Rectal smooth muscle tissue (tissue), 1 donor: ENCODE data around the gene DCC.

ENCODE experiments used
- H3K27ac ChIP-seq: one replicate; pipeline ENCODE4 v1.7.0; 2013; ENCODE audit warnings: low read depth, low read length, inconsistent platforms
- H3K27me3 ChIP-seq: one replicate; pipeline ENCODE4 v1.7.0; 2013; ENCODE audit warnings: low read length; ENCODE audit not compliant: control insufficient read depth, insufficient read depth
- H3K36me3 ChIP-seq: one replicate; pipeline ENCODE4 v1.7.0; 2013; ENCODE audit warnings: low read length; ENCODE audit not compliant: control insufficient read depth, insufficient read depth
- H3K4me1 ChIP-seq: one replicate; pipeline ENCODE4 v1.7.0; 2013; ENCODE audit warnings: low read length; ENCODE audit not compliant: control insufficient read depth, insufficient read depth
- H3K4me3 ChIP-seq: one replicate; pipeline ENCODE4 v1.7.0; 2013; ENCODE audit warnings: low read length
- H3K9ac ChIP-seq: one replicate; pipeline ENCODE4 v1.7.0; 2013; ENCODE audit warnings: low read length

Gene DCC

GRCh38 chr18:52963481-52963880 lies 623.5 kb downstream of the DCC start:
- H3K27ac ChIP-seq: no peak overlapping the region
- H3K9ac ChIP-seq: no peak overlapping the region
- H3K4me3 ChIP-seq: no peak overlapping the region
- no peaks in the 10 kb centered on the region for H3K27me3 ChIP-seq
- no peaks in the 10 kb centered on the region for H3K36me3 ChIP-seq
- H3K4me1 ChIP-seq: no peaks in the 10 kb centered on the region

GRCh38 chr18:52970686-52971085 lies 630.7 kb downstream of the DCC start:
- no peak overlapping the region for H3K27ac ChIP-seq
- H3K27me3 ChIP-seq: no peaks in the 10 kb centered on the region
- H3K9ac ChIP-seq: no peak overlapping the region
- H3K4me1 ChIP-seq: no peaks in the 10 kb centered on the region
- no peaks in the 10 kb centered on the region for H3K36me3 ChIP-seq
- H3K4me3 ChIP-seq: no peak overlapping the region

GRCh38 chr18:52971097-52971496 lies 631.1 kb downstream of the DCC start:
- H3K4me3 ChIP-seq: no peak overlapping the region
- no peaks in the 10 kb centered on the region for H3K27me3 ChIP-seq
- no peak overlapping the region for H3K27ac ChIP-seq
- H3K4me1 ChIP-seq: no peaks in the 10 kb centered on the region
- H3K9ac ChIP-seq: no peak overlapping the region
- no peaks in the 10 kb centered on the region for H3K36me3 ChIP-seq

- no peak overlapping the region for H3K9ac ChIP-seq
- no peaks in the 10 kb centered on the region for H3K4me1 ChIP-seq
- no peak overlapping the region for H3K4me3 ChIP-seq
- no peak overlapping the region for H3K27ac ChIP-seq
- no peaks in the 10 kb centered on the region for H3K27me3 ChIP-seq
- no peaks in the 10 kb centered on the region for H3K36me3 ChIP-seq
These were observed 639.9 kb downstream of the DCC start for GRCh38 chr18:52979892-52980291.

GRCh38 chr18:52991246-52991645 lies 651.2 kb downstream of the DCC start:
- Histone ChIP-seq H3K27me3 (no peaks in the 10 kb centered on the region), H3K27ac (no peak overlapping the region), H3K36me3 (no peaks in the 10 kb centered on the region), H3K9ac (no peak overlapping the region), H3K4me1 (no peaks in the 10 kb centered on the region), H3K4me3 (no peak overlapping the region)

GRCh38 chr18:52992041-52992440 lies 652.0 kb downstream of the DCC start:
- H3K4me3 ChIP-seq: no peak overlapping the region
- no peaks in the 10 kb centered on the region for H3K36me3 ChIP-seq
- H3K27me3 ChIP-seq: no peaks in the 10 kb centered on the region
- no peaks in the 10 kb centered on the region for H3K4me1 ChIP-seq
- H3K27ac ChIP-seq: no peak overlapping the region
- no peak overlapping the region for H3K9ac ChIP-seq

GRCh38 chr18:52995875-52996274 lies 655.9 kb downstream of the DCC start:
- H3K9ac ChIP-seq: no peak overlapping the region
- H3K27me3 ChIP-seq: no peaks in the 10 kb centered on the region
- H3K4me1 ChIP-seq: no peaks in the 10 kb centered on the region
- no peak overlapping the region for H3K27ac ChIP-seq
- H3K36me3 ChIP-seq: no peaks in the 10 kb centered on the region
- H3K4me3 ChIP-seq: no peak overlapping the region

GRCh38 chr18:52999633-53000032 lies 659.6 kb downstream of the DCC start:
- no peaks in the 10 kb centered on the region for H3K27me3 ChIP-seq
- H3K36me3 ChIP-seq: no peaks in the 10 kb centered on the region
- no peak overlapping the region for H3K9ac ChIP-seq
- no peak overlapping the region for H3K27ac ChIP-seq
- no peaks in the 10 kb centered on the region for H3K4me1 ChIP-seq
- H3K4me3 ChIP-seq: no peak overlapping the region

- Histone ChIP-seq H3K27ac (no peak overlapping the region), H3K36me3 (no peaks in the 10 kb centered on the region), H3K4me3 (no peak overlapping the region), H3K4me1 (no peaks in the 10 kb centered on the region), H3K27me3 (no peaks in the 10 kb centered on the region), H3K9ac (no peak overlapping the region)
These were observed 664.8 kb downstream of the DCC start for GRCh38 chr18:53004798-53005197.

GRCh38 chr18:53018791-53019190 lies 678.8 kb downstream of the DCC start:
- Histone ChIP-seq H3K36me3 (no peaks in the 10 kb centered on the region), H3K4me1 (no peaks in the 10 kb centered on the region), H3K27ac (no peak overlapping the region), H3K4me3 (no peak overlapping the region), H3K9ac (no peak overlapping the region), H3K27me3 (no peaks in the 10 kb centered on the region)

GRCh38 chr18:53025247-53025646 lies 685.2 kb downstream of the DCC start:
- no peak overlapping the region for H3K4me3 ChIP-seq
- no peak overlapping the region for H3K27ac ChIP-seq
- no peaks in the 10 kb centered on the region for H3K27me3 ChIP-seq
- no peaks in the 10 kb centered on the region for H3K4me1 ChIP-seq
- no peak overlapping the region for H3K9ac ChIP-seq
- H3K36me3 ChIP-seq: no peaks in the 10 kb centered on the region

- Histone ChIP-seq H3K36me3 (no peaks in the 10 kb centered on the region), H3K9ac (no peak overlapping the region), H3K27ac (no peak overlapping the region), H3K27me3 (no peaks in the 10 kb centered on the region), H3K4me3 (no peak overlapping the region), H3K4me1 (no peaks in the 10 kb centered on the region)
These were observed 688.6 kb downstream of the DCC start for GRCh38 chr18:53028565-53028964.

- H3K36me3 ChIP-seq: no peaks in the 10 kb centered on the region
- H3K4me1 ChIP-seq: no peaks in the 10 kb centered on the region
- no peak overlapping the region for H3K27ac ChIP-seq
These were observed 693.1 kb downstream of the DCC start for GRCh38 chr18:53033128-53033527.

More at GRCh38 chr18:53033128-53033527, 693.1 kb downstream of the DCC start:
- Histone ChIP-seq H3K27me3 (no peaks in the 10 kb centered on the region), H3K9ac (no peak overlapping the region), H3K4me3 (no peak overlapping the region)
